NCI-H1048 (cell line): ENCODE data around the gene TRIM45.

Experiments used
- DNase-seq: peaks from one replicate; lab custom pipeline; 2025; lab: John Stamatoyannopoulos, UW

The TRIM45 gene

DNA sequence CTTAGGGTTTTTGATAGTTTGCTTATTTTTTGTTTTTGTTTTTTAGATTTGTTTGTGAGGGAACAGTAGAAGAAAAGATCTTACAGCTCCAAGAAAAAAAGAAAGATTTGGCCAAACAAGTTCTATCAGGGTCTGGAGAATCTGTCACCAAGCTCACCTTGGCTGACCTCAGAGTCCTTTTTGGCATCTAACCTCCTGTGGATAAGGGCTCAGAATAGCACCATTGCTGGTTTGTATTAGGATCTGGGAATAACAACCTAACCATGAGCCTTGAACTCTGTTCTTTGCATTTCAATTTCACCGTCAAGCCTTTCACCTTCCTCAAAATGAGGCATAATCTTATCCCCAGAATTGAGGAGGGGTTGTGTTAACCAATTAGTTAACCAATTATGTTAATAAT is 20.2 kb downstream of the TRIM45 start:
- DNase-seq, result no peak

DNA sequence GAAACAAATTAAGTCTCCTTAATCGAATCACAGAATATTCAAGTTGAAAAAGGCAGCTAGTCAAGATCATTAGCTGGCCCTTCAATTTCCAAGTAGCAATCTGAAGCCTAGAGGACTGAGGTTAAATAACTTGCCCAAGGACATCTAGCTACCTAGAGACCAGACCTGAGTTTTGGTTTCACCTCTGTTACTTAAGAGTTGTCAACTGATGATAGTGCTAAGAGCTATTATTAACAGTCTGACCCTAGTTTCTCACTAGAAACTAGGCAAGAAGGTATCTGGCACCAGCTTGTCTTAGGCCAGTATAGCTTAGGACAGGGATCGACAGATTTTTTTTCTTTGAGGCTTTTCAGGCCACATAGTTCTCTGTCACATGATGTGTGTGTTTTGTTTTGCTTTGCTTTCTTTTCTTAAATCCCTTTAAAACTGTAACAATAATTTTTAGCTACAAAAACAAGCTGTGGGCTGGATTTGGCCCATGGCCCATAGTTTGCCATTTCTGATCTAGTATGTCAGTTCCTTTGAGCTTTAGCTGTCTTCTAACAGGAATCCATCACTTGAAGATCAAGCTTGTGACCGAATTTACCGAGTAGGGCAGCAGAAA is 23.2 kb downstream of the TRIM45 start:
- no peak for DNase-seq

DNA sequence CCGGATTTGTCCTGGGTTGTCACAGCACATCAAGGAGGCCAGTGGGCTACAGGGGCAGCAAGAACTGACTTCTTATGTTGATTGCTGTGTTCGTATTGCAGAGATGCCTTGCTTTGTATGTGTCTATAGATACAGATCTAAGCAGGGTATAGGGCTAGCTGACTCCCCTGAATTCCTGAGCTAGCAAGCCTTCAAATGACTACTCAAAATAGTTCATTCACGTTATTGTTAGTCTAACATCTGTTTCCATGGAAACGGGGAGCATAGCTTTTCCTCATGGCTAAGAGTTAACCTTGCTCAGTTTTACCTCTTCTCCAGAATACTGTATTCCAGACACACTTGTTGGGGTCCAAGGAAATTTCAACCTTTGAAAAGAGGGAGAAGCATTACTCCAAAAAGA is 24.1 kb downstream of the TRIM45 start:
- no peak for DNase-seq

DNA sequence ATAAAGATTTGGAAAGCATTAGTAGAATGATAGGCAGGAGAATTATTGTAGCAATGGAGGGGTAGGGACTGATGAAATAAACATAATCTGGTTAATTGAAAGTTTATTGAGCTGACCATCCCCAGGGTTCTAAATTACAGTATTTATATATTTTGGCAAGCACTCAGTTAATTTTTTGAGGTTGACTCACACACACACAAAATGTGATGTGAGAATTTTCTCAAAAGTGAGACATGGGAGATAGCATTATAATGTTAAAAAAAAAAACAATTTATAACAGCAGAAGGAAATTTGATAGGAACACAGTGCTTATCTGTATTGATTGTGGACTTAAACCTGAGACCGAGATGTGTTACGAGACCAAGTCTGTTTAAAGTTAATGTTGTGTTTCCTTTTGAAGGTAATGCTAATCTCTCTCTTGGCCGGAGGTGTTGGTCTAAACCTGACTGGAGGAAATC is 24.6 kb downstream of the TRIM45 start:
- no peak for DNase-seq

DNA sequence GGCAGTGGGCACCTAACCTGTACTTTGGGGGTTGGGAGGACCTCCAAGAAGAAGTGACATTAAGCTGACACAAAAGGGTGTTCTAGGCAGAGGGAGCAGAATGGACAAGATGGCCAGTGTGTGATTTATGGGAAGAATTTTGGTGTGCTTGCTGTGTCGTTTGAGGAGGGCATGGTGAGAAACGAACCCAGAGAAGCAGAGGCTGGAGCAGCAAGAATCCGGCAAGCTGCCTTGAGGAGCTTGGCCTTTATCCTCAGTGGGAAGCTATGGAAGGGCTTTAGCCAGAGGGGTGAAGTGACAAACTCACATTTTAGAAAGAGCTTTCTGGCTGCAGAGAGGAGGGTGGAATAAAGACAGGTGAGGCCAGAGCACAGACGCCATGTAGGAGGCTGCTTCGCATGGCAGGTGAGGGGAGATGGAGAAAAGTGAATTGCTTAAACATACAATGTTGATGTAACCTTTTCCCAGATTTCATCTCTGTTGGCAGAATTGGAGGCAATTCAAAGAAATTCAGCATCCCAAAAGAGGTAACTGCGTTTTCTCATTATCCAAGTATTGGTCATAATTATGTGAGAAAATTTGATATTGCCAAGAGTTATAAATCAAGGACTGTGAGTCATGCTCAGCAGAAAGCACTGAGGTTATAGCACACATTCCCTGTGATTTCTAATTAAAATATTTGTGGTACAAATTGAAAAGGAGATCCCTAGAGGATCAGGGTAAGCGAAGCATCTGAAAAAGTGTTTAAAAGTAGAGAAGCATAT is 26.5 kb downstream of the TRIM45 start:
- DNase-seq, result no peak

DNA sequence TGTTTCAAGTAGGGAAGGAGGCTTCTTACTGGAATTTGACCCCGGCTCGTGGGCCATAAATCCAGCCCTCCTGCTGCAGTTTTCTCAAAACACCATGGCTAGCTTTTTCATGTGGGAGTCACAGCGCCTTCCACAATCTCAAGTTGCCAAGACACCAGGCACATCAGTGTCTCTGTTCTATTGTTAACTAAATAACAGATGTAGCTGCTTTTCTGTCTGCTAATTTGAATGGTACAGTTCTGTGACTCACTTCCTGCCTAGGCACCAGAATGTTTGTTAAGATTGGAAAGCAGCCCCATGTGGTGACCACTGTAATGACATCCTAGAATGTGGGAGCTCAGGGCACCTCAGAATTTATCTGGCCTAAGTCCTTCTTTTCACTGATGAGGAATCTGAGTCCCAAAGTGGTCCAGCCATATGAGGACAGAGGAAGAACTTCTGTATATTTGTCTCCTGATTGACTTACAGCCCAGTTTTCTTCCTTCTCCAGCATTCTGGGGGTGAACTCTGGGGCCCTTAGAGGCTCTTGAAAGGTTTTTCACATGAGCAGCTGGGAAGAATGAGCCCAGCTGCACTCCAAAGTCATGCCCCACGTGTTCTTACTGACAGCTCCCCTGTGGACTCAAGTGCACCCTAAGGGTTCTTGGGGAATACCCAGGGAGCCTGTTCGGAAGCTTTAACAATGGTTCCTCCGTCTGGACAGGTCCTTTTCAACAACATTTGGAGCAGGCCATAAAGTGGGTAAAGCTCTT is 27.5 kb downstream of the TRIM45 start:
- DNase-seq, result no peak

DNA sequence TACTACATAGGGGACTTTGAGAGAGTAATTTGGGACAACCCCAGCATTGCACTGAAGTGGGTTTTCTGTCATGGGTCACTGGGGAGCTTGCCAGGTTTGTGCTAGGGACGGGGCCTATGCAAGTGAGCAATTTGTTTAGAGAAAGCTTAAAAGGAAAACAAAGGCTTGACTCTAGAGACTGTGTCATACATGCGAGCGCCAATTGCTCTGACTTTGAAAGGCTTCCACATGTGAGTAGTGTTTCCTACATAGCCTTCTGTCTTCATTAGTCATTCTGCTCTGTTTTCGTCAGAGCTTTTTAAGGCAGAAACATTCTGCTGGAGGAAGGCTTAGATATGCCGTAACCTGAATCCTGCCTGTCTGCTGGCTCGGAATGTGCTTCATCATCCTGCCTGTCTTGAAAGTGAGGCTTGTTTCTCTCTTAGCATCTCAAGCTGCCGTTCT is 28.4 kb downstream of the TRIM45 start:
- DNase-seq, result no peak

DNA sequence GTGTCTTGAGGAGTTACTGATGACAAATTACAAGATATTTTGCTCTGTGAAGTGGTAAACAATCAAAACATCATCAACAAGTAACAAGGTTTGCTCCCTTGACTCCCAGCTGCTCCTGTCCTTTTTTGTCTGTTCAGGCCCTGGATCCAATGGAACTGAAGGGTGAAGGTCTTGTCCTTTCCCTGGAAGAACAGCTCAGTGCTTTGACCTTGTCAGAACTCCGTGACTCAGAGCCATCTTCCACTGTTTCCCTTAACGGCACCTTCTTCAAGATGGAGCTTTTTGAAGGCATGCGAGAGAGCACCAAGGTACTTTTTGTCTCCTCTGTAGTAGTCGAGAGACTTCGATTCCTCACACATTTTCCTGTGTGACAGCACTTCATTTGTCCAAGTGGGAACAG is 29.0 kb downstream of the TRIM45 start:
- no peak for DNase-seq

DNA sequence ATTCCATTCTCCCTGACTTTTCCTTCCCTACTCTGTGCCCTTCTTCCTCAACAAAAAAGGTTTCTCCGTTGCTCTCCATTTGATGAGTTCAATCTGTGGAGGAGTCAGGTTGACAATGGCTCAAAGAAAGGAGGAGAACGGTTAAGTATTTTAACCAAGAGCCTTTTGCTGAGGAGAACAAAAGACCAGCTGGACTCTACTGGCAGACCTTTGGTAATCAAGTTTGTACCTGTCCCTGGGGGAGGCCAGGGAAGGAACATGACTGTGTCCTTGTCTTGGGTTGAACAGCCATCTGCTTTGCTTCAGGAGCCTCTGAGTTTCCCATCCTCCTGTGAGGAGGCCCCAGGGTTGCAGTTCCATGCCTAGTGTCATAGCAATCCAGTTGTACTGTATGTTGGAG is 31.6 kb downstream of the TRIM45 start:
- no peak for DNase-seq

DNA sequence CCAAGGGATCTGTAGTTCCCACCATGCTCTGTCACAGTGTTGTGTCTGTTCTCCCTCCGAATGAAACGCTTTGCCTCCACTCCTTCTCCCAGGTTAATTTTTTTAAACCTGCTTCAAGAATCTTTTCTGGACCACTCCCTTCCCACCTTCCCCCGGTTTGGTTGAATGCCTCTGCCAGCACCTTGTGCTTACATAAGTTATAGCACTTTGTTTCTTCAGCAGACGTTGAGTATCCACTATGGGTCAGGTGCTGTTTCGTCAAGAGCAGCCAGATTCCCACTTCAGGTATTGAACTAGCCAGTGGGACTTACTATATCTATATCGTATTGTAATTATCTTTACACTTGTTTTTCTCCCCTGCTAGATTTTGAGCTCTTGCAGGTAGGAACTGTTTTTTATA is 33.9 kb downstream of the TRIM45 start:
- DNase-seq, result no peak

DNA sequence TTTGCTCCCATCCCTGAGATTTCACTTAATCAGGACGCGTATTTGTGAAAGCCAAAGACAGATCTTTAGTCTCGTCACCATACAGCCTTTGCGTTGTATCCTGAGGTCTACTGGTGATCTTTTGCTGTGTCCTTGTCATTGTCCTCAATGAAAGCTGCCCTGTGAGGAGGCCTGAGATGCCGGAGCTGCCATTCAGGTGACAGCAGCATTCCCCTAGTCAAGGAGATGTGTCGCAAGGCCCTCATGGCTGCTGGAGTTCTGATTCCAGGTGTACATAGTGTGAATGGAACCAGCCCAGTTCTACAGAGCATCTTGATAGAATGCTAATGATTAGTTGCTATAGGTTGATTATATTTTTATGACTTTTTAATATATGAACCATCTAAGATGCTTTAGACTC is 37.3 kb downstream of the TRIM45 start:
- no peak for DNase-seq

DNA sequence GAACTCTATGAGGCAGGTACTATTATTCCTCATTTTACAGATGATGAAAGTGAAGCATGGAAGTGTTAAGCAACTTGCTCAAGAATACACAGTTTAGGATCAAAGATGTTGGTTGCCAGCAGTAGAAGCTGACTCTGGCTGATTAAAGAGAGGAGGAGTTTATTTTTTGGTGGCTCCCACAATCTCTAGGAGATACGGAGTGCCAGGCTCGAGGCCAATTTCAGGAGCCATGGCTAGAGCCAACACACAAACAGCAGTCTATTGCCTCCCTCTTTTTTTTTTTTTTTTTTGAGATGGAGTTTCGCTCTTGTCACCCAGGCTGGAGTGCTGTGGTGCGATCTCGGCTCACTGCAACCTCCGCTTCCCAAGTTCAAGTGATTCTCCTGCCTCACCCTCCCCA is 41.8 kb downstream of the TRIM45 start:
- no peak for DNase-seq

DNA sequence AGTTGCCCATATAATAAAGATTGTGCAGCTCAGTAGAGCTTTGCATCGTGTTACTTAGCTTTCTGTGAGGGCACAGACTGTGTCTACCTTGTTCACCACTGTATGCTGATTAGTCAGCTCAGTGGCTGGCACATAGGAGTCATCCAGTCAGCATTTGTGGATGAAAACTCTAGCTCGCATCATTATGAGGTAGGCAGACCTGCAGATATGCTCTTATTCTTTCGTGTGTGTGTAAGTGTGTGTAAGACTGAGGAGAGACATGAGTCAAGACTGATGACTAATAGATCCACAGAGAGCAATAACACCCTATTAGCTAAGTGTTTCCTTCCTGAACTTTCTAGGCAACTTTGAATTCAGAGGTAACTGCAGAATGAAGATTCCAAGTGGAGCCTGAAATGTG is 44.3 kb downstream of the TRIM45 start:
- DNase-seq, result no peak

DNA sequence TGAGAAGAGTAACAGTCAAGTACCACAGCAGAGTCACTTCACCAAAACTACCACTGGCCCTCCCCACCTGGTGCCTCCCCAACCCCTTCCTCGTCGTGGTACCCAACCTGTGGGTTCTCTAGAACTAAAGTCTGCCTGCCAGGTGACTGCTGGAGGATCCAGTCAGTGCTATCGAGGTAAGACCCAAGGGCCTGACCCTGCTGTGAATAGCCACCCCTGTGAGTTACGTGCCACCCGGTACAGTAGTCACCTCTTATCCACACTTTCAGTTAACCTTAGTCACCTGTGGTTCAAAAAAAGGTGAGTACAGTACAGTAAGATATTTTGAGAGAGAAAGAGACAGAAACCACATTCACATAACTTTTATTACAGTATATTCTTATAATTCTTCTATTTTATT is 44.9 kb downstream of the TRIM45 start:
- DNase-seq, result no peak

DNA sequence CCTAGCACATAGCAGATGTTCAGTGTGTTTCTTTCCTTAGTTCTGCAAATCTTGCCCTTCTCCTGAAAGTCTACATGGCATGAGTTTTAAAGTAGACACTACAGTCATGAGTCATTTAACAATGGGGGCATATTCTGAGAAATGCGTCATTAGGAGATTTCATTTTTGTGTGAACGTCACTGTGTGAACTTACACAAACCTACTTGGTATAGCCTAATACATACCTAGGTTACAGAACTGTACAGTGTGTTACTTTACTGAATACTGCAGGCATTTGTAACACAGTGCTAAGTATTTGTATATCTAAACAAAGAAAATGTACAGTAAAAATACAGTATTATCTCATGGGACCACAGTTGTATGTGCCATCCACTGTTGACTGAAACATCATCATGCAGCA is 51.4 kb downstream of the TRIM45 start:
- no peak for DNase-seq

DNA sequence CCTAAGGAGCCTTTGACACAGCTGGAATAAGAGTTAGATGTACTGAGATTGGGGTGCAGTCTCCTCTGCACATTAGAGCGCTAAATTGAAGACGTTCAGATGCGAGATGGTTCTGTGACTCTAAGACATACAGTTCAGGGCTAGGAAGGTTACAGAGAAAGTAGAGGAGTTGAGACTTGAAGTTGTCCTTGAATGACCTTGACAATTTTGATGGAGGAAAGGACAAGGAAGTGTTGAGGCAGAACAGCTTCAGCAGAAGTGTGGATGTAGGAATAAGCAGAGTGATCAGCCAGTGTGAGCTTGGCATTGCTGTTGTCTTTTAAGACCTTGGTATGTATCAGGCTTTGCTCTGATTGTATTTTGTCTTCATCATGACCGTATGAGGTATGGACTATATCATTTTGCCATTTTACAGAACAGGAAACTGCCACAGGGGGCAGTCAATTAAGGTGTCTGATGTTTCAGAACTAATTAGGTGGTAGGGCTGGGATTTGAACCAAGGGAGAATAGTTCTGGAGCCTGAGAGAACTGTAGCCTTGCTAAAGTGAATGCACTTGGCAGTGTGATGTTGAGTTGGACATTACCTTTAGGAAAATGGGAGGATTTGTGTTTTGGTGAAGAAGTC is 52.2 kb downstream of the TRIM45 start:
- no peak for DNase-seq

DNA sequence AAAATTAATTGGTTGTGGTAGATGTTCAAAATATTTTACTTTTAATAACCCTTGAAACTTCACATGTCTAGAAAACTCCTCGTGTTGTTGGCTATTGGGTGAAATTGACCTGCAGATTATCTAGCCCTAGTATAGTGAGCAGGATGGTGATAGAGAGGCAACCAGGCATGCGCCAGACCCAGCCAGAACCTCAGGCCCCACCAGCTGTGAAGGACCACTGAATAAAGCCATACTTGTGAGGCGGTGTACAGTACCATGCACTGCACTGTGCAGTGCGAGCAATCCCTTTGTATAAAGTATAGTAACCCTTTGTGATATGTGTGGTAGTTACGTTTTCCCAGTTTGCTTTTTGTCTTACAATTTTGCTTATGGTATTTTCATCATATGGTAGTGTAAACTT is 53.0 kb downstream of the TRIM45 start:
- DNase-seq, result no peak

DNA sequence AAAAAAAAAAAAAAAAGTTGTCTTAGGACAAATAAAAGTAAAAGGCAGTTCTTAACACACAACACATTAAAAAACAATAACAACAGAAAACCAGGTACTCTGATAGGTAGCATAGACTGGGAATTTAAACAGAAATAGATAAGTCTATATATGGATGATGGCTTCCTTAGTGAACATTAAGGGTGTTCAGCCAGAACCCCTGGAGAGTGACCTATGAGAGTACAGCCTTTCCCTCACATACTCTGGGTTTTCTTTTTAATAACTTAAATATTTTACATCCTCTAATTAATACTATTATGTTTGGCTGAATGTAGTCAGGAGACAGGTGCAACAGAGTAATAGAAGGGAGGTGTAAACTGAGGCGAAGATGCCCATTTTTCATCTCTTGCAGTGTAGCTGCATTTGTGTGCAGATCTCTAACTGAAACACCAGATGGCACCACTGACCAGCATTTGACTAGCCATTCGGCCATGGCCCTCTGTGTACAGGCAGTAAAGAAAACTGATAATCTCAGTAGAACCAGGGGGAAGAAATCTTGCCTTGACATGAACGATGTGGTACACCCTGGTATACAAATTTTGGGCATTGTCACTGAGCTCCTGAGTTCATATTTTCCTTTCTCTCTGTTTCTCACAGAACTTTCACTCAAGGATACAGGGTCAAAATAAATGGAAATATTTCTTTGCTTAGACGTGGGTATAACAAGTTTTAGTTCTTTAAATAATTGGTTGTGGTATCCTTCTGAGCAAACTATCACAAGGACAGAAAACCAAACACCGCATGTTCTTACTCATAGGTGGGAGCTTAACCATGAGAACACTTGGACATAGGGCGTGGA is 53.8 kb downstream of the TRIM45 start:
- DNase-seq, result no peak

DNA sequence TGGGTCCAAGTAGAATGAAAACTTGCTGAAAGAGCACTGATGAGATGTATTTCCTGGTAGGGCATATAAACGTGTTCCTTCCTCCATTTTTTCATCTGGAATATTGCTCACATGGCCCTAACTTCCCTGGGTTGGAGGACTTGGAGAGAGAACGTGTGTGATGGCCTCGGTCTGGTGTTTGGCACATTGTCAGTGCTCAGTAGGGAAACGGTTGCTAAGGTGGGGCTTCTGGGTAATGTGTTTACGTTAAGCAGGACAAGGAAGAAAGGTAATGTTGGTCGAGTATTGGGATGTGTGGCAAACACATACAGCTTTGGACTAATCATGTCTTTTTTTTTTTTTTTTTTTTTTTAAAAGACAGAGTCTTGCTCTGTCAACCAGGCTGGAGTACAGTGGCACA is 55.2 kb downstream of the TRIM45 start:
- DNase-seq, result no peak

DNA sequence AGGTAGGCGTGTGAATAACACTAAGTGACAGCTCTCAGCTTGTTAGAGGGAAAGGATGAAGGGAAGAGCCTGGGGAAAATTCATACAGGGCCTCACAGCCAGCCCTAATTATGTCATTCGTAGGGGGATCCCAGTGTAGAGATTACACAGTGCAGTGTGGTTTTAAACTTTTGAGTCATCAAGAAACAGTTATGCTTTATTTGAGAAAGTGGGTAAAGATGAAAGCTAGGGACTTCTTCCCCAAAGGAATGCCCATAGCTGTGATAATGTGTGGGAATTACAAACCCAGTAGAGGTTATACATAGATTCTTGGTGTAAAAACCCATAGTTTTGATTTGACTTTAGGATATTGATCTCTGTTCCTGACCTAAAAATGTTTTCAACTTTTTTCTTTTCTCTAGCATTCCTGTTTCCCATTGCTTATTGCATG is 59.5 kb downstream of the TRIM45 start:
- no peak for DNase-seq
